ENCODE data around the gene CABP4. TPM values are rescaled to one million over a fixed set of nuclear protein-coding genes. Genes with fewer than 3 reads are reported as not detected.

Gene CABP4
- total RNA-seq, 1 experiment from 2014 or later: not detected

- Mint-ChIP-seq H3K36me3 (peaks cover 10% of the 10 kb centered on the region; the same call in 1 of the 2 replicates), H3K4me3 (no peak overlapping the region), H3K27ac (no peak overlapping the region), H3K27me3 (ENCODE audit: low read depth) (no peaks in the 10 kb centered on the region; the same call in 1 of the 2 replicates), H3K4me1 (no peaks in the 10 kb centered on the region), H3K9me3 (no peaks in the 10 kb centered on the region)
- CTCF ChIA-PET: interaction anchor here (1.1 kb wide), 1 partner anchor 23 kb away, joined by 3 read pairs; no protein-coding TSS in a partner anchor
- TF ChIP-seq ERG (CRISPR knock-in tag; IDR thresholded peaks at IDR 0.05) (no peak), RORB (CRISPR knock-in tag; IDR thresholded peaks at IDR 0.05) (no peak), AFF4 (CRISPR knock-in tag; IDR thresholded peaks at IDR 0.05; ENCODE audit: borderline replicate concordance) (no peak), E2F1 (CRISPR knock-in tag; IDR thresholded peaks at IDR 0.05) (no peak), E2F5 (CRISPR knock-in tag; IDR thresholded peaks at IDR 0.05) (no peak), ZMAT4 (CRISPR knock-in tag; IDR thresholded peaks at IDR 0.05) (no peak)
- POLR2A ChIA-PET: no interaction called here
- ATAC-seq (no peak), DNase-seq (ENCODE audit: low spot score) (no peak)
Measured at GRCh38 chr11:67491276-67492068, 36.3 kb downstream of the CABP4 start.

- Mint-ChIP-seq H3K27ac (no peak overlapping the region), H3K4me1 (no peaks in the 10 kb centered on the region), H3K9me3 (no peaks in the 10 kb centered on the region), H3K4me3 (no peak overlapping the region), H3K27me3 (ENCODE audit: low read depth) (no peaks in the 10 kb centered on the region), H3K36me3 (peaks cover 10% of the 10 kb centered on the region; the same call in 1 of the 2 replicates)
- TF ChIP-seq AFF4 (CRISPR knock-in tag; IDR thresholded peaks at IDR 0.05; ENCODE audit: borderline replicate concordance): no peak
- no peak for TF ChIP-seq USF2 (CRISPR knock-in tag; IDR thresholded peaks at IDR 0.05)
- no peak for TF ChIP-seq SMAD4 (CRISPR knock-in tag; IDR thresholded peaks at IDR 0.05)
- TF ChIP-seq PRRX2 (CRISPR knock-in tag; IDR thresholded peaks at IDR 0.05): no peak
- no peak for TF ChIP-seq FOXK1 (CRISPR knock-in tag; IDR thresholded peaks at IDR 0.05)
- TF ChIP-seq SMAD3 (CRISPR knock-in tag; IDR thresholded peaks at IDR 0.05; ENCODE audit: borderline replicate concordance): no peak
- TF ChIP-seq SOX15 (CRISPR knock-in tag; IDR thresholded peaks at IDR 0.05): no peak
- no peak for TF ChIP-seq NFYB (CRISPR knock-in tag; conservative IDR thresholded peaks at IDR 0.05; ENCODE audit: low read depth)
- no peak for TF ChIP-seq ZNF671 (CRISPR knock-in tag; IDR thresholded peaks at IDR 0.05)
- no peak for TF ChIP-seq ZNF512 (CRISPR knock-in tag; IDR thresholded peaks at IDR 0.05; ENCODE audit: borderline replicate concordance)
- DNase-seq (ENCODE audit: low spot score) (no peak), ATAC-seq (no peak)
- CTCF ChIA-PET: interaction anchor here (1.2 to 1.3 kb wide), 3 partner anchors 9 to 138 kb away, joined by 4 to 6 read pairs (median 4); partner anchors contain the start of genes AIP, NUDT8 and PPP1CA
- POLR2A ChIA-PET: interaction anchor here (0.7 kb wide), 1 partner anchor 42 kb away, joined by 3 read pairs; no protein-coding TSS in a partner anchor
Measured at GRCh38 chr11:67492069-67492727, 37.0 kb downstream of the CABP4 start.
